Vagina (tissue), 2 donors: Measurements from ENCODE around the gene EXOSC2. TPM values are rescaled to one million over a fixed set of nuclear protein-coding genes. Genes with fewer than 3 reads are reported as not detected.
A peak's percentile ranks its signal among the peaks of the same experiment; 100 is the strongest.

Experiments
- DNase-seq, 2 donors: peaks; one replicate each; pipeline ENCODE4 v3.0.0-alpha.2; 2017; ENCODE audit errors: extremely low spot score in 2 of 2
- H3K27ac ChIP-seq: fragments of 200-600 bp; sonication (generic); one replicate; pipeline ENCODE4 v1.5.1; 2019
- H3K27me3 ChIP-seq: fragments of 200-600 bp; sonication (generic); one replicate; pipeline ENCODE4 v1.5.1; 2019
- H3K36me3 ChIP-seq, 2 donors: fragments of 200-600 bp; sonication (generic); one replicate each; pipeline ENCODE4 v1.5.1; 2017 to 2019
- H3K4me1 ChIP-seq: fragments of 200-600 bp; sonication (generic); one replicate; pipeline ENCODE4 v1.5.1; 2019
- H3K4me3 ChIP-seq, 2 donors: fragments of 200-600 bp; sonication (generic); 1 replicate in 1 of 2; 2 replicates in 1 of 2; pipeline ENCODE4 v1.5.1; 2016 to 2019
- H3K9me3 ChIP-seq: fragments of 200-600 bp; sonication (generic); one replicate; pipeline ENCODE4 v1.5.1; 2019
- POLR2A ChIP-seq, 2 donors: fragments of 450-650 bp; IDR thresholded peaks; one replicate each; pipeline ENCODE4 v1.6.1; 2017; ENCODE audit warnings: antibody characterized with exemption in 2 of 2, mild to moderate bottlenecking in 2 of 2, moderate library complexity in 2 of 2
- POLR2AphosphoS5 ChIP-seq, 2 donors: sonication (generic); formaldehyde crosslinking; IDR thresholded peaks; one replicate each; pipeline ENCODE4 v1.9.0; 2017; ENCODE audit warnings: antibody characterized with exemption in 2 of 2, mild to moderate bottlenecking in 2 of 2, low read depth in 1 of 2; ENCODE audit not compliant: insufficient read depth in 1 of 2
- intact Hi-C: fragments of 100-400 bp; cut with DNase I; formaldehyde crosslinking; loops from one replicate; pipeline ENCODE4 v1.15.1; 2023
- total RNA-seq: library from RNA; depleted of rRNA; stranded (reverse); fragments of >200 nt; gene quantifications from one replicate; pipeline ENCODE4 v1.2.3, GENCODE V29; 2016
- TF ChIP-seq, protein P1 (sequence below), 3 experiments: fragments of 450-650 bp in 2 of 3; fragments of 200-600 bp in 1 of 3; sonication (generic) in 1 of 3; IDR thresholded peaks; one replicate each; pipeline ENCODE4 v1.5.1; 2017 to 2019; ENCODE audit warnings: antibody characterized with exemption in 3 of 3, mild to moderate bottlenecking in 2 of 3, moderate library complexity in 2 of 3

Gene EXOSC2, protein sequence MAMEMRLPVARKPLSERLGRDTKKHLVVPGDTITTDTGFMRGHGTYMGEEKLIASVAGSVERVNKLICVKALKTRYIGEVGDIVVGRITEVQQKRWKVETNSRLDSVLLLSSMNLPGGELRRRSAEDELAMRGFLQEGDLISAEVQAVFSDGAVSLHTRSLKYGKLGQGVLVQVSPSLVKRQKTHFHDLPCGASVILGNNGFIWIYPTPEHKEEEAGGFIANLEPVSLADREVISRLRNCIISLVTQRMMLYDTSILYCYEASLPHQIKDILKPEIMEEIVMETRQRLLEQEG
- 13.5 TPM for total RNA-seq

DNA sequence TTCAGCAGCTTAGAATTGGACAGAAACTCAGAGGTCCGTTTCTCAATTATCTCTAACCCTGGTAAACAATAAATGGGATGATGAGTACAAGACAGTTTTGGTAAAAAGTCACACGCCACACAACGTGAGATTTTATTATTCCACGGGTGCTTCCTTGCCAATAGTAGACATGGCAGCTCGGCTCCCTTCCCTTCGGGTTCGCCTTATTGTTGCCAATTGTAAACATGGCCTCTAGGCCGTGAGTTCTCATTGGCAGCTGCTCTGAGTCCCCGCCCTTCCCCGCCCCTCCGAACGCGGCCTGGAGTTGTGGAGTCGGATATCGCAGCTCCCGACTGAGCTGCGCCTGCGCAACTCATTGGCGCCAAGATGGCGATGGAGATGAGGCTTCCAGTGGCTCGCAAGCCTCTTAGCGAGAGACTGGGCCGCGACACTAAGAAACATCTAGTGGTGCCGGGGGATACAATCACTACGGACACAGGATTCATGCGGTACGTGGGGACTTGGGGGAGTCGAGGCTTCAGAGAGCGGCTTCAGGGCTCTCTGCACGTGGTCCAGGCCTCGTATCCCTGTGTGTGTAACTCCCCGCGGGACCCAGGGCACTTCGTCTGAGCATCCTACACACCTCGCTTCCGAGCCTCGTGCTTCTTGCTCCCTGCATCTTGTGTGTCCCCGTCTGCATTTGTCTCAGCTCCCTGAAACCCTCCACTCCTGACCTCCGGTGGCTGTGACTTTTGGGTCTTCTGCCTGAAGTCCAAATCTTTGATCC is at the start of gene EXOSC2:
Gene EXOSC2 (plus strand): TSS at position 355 of the 766 bp plus-strand sequence. CDS start 12 bp downstream, at position 367.
- Histone ChIP-seq H3K4me1 (peaks cover 33% of the 10 kb centered on the region), H3K27ac (peak within 1 kb of the TSS; percentile 44), H3K9me3 (no peaks in the 10 kb centered on the region), H3K4me3 (peak within 1 kb of the TSS; percentile 72 to 87), H3K36me3 (peaks cover 2 to 31% of the 10 kb centered on the region in 2 donors), H3K27me3 (no peaks in the 10 kb centered on the region)
- peak; percentile 97 to 98 for DNase-seq
- intact Hi-C loops, result no loop called here
- TF ChIP-seq POLR2A (IDR thresholded peaks at IDR 0.05) (peak in 1 of 2 donors; percentile 62), POLR2AphosphoS5 (IDR thresholded peaks at IDR 0.05; ENCODE audit: insufficient read depth in 1 of 2, low read depth in 1 of 2) (peak; percentile 94 to 95)
- TF ChIP-seq, protein P1, sequence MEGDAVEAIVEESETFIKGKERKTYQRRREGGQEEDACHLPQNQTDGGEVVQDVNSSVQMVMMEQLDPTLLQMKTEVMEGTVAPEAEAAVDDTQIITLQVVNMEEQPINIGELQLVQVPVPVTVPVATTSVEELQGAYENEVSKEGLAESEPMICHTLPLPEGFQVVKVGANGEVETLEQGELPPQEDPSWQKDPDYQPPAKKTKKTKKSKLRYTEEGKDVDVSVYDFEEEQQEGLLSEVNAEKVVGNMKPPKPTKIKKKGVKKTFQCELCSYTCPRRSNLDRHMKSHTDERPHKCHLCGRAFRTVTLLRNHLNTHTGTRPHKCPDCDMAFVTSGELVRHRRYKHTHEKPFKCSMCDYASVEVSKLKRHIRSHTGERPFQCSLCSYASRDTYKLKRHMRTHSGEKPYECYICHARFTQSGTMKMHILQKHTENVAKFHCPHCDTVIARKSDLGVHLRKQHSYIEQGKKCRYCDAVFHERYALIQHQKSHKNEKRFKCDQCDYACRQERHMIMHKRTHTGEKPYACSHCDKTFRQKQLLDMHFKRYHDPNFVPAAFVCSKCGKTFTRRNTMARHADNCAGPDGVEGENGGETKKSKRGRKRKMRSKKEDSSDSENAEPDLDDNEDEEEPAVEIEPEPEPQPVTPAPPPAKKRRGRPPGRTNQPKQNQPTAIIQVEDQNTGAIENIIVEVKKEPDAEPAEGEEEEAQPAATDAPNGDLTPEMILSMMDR (IDR thresholded peaks at IDR 0.05), result no peak

GRCh38 chr9:130651221-130651620 is 42.4 kb upstream of the EXOSC2 start:
- intact Hi-C loops, result no loop called here
- TF ChIP-seq POLR2A (IDR thresholded peaks at IDR 0.05), result no peak
- TF ChIP-seq, protein P1 (IDR thresholded peaks at IDR 0.05), result no peak
- TF ChIP-seq POLR2AphosphoS5 (IDR thresholded peaks at IDR 0.05; ENCODE audit: insufficient read depth in 1 of 2, low read depth in 1 of 2), result no peak

GRCh38 chr9:130651752-130652151 is 41.8 kb upstream of the EXOSC2 start:
- no peaks in the 10 kb centered on the region for H3K36me3 ChIP-seq
- H3K27me3 ChIP-seq, result no peaks in the 10 kb centered on the region
- H3K9me3 ChIP-seq, result no peaks in the 10 kb centered on the region
- DNase-seq, result no peak
- no peak overlapping the region for H3K4me3 ChIP-seq
- TF ChIP-seq POLR2AphosphoS5 (IDR thresholded peaks at IDR 0.05; ENCODE audit: insufficient read depth in 1 of 2, low read depth in 1 of 2) (no peak), POLR2A (IDR thresholded peaks at IDR 0.05) (no peak)
- TF ChIP-seq, protein P1 (IDR thresholded peaks at IDR 0.05), result no peak
- intact Hi-C loops, result no loop called here
- H3K27ac ChIP-seq, result no peak overlapping the region
- no peaks in the 10 kb centered on the region for H3K4me1 ChIP-seq

More at GRCh38 chr9:130651221-130651620, 42.4 kb upstream of the EXOSC2 start:
- no peaks in the 10 kb centered on the region for H3K27me3 ChIP-seq
- no peak overlapping the region for H3K27ac ChIP-seq
- no peak for DNase-seq
- no peaks in the 10 kb centered on the region for H3K4me1 ChIP-seq
- no peaks in the 10 kb centered on the region for H3K9me3 ChIP-seq
- H3K36me3 ChIP-seq, result no peaks in the 10 kb centered on the region
- H3K4me3 ChIP-seq, result no peak overlapping the region

- no peak overlapping the region for H3K4me3 ChIP-seq
- no peak for TF ChIP-seq POLR2AphosphoS5 (IDR thresholded peaks at IDR 0.05; ENCODE audit: insufficient read depth in 1 of 2, low read depth in 1 of 2)
- TF ChIP-seq POLR2A (IDR thresholded peaks at IDR 0.05), result no peak
- TF ChIP-seq, protein P1 (IDR thresholded peaks at IDR 0.05), result no peak
- H3K9me3 ChIP-seq, result no peaks in the 10 kb centered on the region
- H3K4me1 ChIP-seq, result peaks cover 6% of the 10 kb centered on the region
- H3K36me3 ChIP-seq, result no peaks in the 10 kb centered on the region
- DNase-seq, result no peak
- no peaks in the 10 kb centered on the region for H3K27me3 ChIP-seq
- intact Hi-C loops, result no loop called here
- no peak overlapping the region for H3K27ac ChIP-seq
Measured at GRCh38 chr9:130654879-130655278, 38.7 kb upstream of the EXOSC2 start.
